Germinal center (tissue), 1 donor: ENCODE results near the gene TMEM233.
"Not testable (repeated sequence)": the region's sequence is repeated elsewhere in the genome, so short reads cannot be mapped to it uniquely, and the experiment has no call there.

Experiments
- DNase-seq: peaks from one replicate; pipeline ENCODE4 v3.0.0; 2012; ENCODE audit warnings: mixed read lengths, low spot score

The TMEM233 gene

GRCh38 chr12:119609358-119609757, 15.8 kb downstream of the TMEM233 start:
- no peak for DNase-seq

- DNase-seq = no peak
Measured at GRCh38 chr12:119613319-119613936, 19.9 kb downstream of the TMEM233 start.

- no peak for DNase-seq
Measured at GRCh38 chr12:119614705-119615104, 21.1 kb downstream of the TMEM233 start.

GRCh38 chr12:119615518-119616475, 22.2 kb downstream of the TMEM233 start:
- no peak for DNase-seq

- not testable (repeated sequence) for DNase-seq
Measured at GRCh38 chr12:119618328-119618896, 24.8 kb downstream of the TMEM233 start.

GRCh38 chr12:119620490-119620889, 26.9 kb downstream of the TMEM233 start:
- no peak for DNase-seq

GRCh38 chr12:119621878-119622277, 28.3 kb downstream of the TMEM233 start:
- no peak for DNase-seq

- no peak for DNase-seq
Measured at GRCh38 chr12:119624966-119625365, 31.4 kb downstream of the TMEM233 start.

- DNase-seq = no peak
Measured at GRCh38 chr12:119627019-119627643, 33.6 kb downstream of the TMEM233 start.

- DNase-seq = no peak
Measured at GRCh38 chr12:119627686-119628085, 34.1 kb downstream of the TMEM233 start.

GRCh38 chr12:119630223-119630780, 36.7 kb downstream of the TMEM233 start:
- DNase-seq = no peak

- no peak for DNase-seq
Measured at GRCh38 chr12:119630962-119631550, 37.5 kb downstream of the TMEM233 start.

GRCh38 chr12:119631930-119632678, 38.5 kb downstream of the TMEM233 start:
- no peak for DNase-seq

- no peak for DNase-seq
Measured at GRCh38 chr12:119634743-119635142, 41.2 kb downstream of the TMEM233 start.

- no peak for DNase-seq
Measured at GRCh38 chr12:119642986-119643385, 49.4 kb downstream of the TMEM233 start.

GRCh38 chr12:119644930-119645329, 51.4 kb downstream of the TMEM233 start:
- no peak for DNase-seq

- no peak for DNase-seq
Measured at GRCh38 chr12:119645535-119646059, 52.0 kb downstream of the TMEM233 start.

- DNase-seq = peak; percentile 52
Measured at GRCh38 chr12:119649202-119649808, 55.7 kb downstream of the TMEM233 start.

- no peak for DNase-seq
Measured at GRCh38 chr12:119652665-119653064, 59.1 kb downstream of the TMEM233 start.

- not testable (repeated sequence) for DNase-seq
Measured at GRCh38 chr12:119657001-119657400, 63.4 kb downstream of the TMEM233 start.
